Inflammatory macrophage (primary cell): Measurements from ENCODE around the gene LCNL1.

Source experiments
- DNase-seq, 2 donors: peaks; one replicate each; pipeline ENCODE4 v3.0.0-alpha.2; 2020 to 2022

The LCNL1 gene

GRCh38 chr9:136947028-136947891 lies 35.5 kb upstream of the LCNL1 start:
- peak in 1 of 2 donors; percentile 63 for DNase-seq

- DNase-seq, result peak; percentile 25 to 43
Observed at GRCh38 chr9:136947955-136948510, 34.8 kb upstream of the LCNL1 start.

GRCh38 chr9:136949239-136949816 lies 33.5 kb upstream of the LCNL1 start:
- DNase-seq, result no peak

- peak; percentile 86 to 92 for DNase-seq
Observed at GRCh38 chr9:136949817-136950655, 32.8 kb upstream of the LCNL1 start.

GRCh38 chr9:136950656-136951276 lies 32.0 kb upstream of the LCNL1 start:
- DNase-seq, result no peak

GRCh38 chr9:136951541-136952320 lies 31.1 kb upstream of the LCNL1 start, which contains the start of gene LCN12:
TSS of gene LCN12 (plus strand) at chr9:136952273. CDS start at chr9:136952328, 55 bp downstream.
- no peak for DNase-seq

- no peak for DNase-seq
Observed at GRCh38 chr9:136952321-136952850, 30.4 kb upstream of the LCNL1 start.

GRCh38 chr9:136952876-136953770 lies 29.7 kb upstream of the LCNL1 start:
- DNase-seq, result no peak

GRCh38 chr9:136953771-136954269 lies 29.0 kb upstream of the LCNL1 start:
- DNase-seq, result no peak

GRCh38 chr9:136954270-136955083 lies 28.3 kb upstream of the LCNL1 start:
- no peak for DNase-seq

GRCh38 chr9:136955202-136955942 lies 27.4 kb upstream of the LCNL1 start:
- DNase-seq, result no peak

GRCh38 chr9:136955943-136956335 lies 26.9 kb upstream of the LCNL1 start:
- DNase-seq, result no peak

GRCh38 chr9:136956604-136957003 lies 26.2 kb upstream of the LCNL1 start:
- no peak for DNase-seq

- no peak for DNase-seq
Observed at GRCh38 chr9:136957461-136957860, 25.3 kb upstream of the LCNL1 start.

GRCh38 chr9:136957901-136958300 lies 24.9 kb upstream of the LCNL1 start:
- no peak for DNase-seq

- no peak for DNase-seq
Observed at GRCh38 chr9:136958473-136958872, 24.3 kb upstream of the LCNL1 start.

GRCh38 chr9:136958898-136959850 lies 23.6 kb upstream of the LCNL1 start:
- no peak for DNase-seq
